Cardiac fibroblast (primary cell): Measurements from ENCODE around the gene RFNG.

ENCODE experiments used
- DNase-seq, 2 donors: peaks; one replicate each; pipeline versions ENCODE4 v3.0.0 to v3.0.0-alpha.2; 2010; ENCODE audit warnings: low read depth in 2 of 2
- H3K4me3 ChIP-seq, 2 donors: replicated peaks in 1 of 2; 1 replicate in 1 of 2; 2 replicates in 1 of 2; pipeline ENCODE4 v1.5.1; 2011; ENCODE audit warnings: low read depth in 2 of 2, low read length in 2 of 2, mild to moderate bottlenecking in 2 of 2, moderate library complexity in 1 of 2
- TF ChIP-seq, protein P1 (sequence below): IDR thresholded peaks from one replicate; pipeline ENCODE4 v1.5.1; 2011; ENCODE audit warnings: low read depth, mild to moderate bottlenecking, low read length, inconsistent platforms

RFNG gene

DNA sequence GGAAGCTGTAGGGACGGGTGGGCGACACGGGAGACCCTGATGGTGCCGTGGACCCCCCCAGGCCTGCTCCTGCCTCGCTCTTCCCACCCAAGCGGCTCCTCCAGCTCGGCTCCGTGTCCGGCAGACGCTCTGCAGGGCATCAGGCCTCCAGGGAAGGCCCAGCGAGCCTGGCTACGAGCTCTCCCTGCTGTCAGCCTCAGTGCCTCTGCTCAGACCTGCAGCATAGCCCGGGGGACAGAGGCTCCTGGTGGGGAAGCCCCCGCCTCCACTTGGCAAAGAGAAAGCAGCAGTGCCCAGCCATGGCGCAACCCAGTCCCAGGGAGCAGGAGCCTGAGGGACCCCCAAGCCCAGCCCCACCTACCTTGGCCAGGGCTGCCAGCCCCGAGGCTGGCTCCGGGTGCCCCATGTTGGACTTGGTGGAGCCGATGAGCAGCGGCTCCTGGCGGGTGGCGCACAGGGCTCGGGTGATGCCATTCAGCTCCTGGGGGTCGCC lies 40.5 kb upstream of the RFNG start:
- TF ChIP-seq, protein P1, sequence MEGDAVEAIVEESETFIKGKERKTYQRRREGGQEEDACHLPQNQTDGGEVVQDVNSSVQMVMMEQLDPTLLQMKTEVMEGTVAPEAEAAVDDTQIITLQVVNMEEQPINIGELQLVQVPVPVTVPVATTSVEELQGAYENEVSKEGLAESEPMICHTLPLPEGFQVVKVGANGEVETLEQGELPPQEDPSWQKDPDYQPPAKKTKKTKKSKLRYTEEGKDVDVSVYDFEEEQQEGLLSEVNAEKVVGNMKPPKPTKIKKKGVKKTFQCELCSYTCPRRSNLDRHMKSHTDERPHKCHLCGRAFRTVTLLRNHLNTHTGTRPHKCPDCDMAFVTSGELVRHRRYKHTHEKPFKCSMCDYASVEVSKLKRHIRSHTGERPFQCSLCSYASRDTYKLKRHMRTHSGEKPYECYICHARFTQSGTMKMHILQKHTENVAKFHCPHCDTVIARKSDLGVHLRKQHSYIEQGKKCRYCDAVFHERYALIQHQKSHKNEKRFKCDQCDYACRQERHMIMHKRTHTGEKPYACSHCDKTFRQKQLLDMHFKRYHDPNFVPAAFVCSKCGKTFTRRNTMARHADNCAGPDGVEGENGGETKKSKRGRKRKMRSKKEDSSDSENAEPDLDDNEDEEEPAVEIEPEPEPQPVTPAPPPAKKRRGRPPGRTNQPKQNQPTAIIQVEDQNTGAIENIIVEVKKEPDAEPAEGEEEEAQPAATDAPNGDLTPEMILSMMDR: no peak

GRCh38 chr17:82091264-82092066 lies 39.9 kb upstream of the RFNG start:
- DNase-seq: no peak
- no peak overlapping the region for H3K4me3 ChIP-seq
- TF ChIP-seq, protein P1: no peak

More for the DNA sequence above, 40.5 kb upstream of the RFNG start:
- no peak overlapping the region for H3K4me3 ChIP-seq
- no peak for DNase-seq

- TF ChIP-seq, protein P1: no peak
Observed at GRCh38 chr17:82090549-82091263, 39.1 kb upstream of the RFNG start.

GRCh38 chr17:82089723-82090548 lies 38.3 kb upstream of the RFNG start:
- no peak for DNase-seq
- no peak overlapping the region for H3K4me3 ChIP-seq
- TF ChIP-seq, protein P1: no peak

More at GRCh38 chr17:82090549-82091263, 39.1 kb upstream of the RFNG start:
- no peak for DNase-seq
- H3K4me3 ChIP-seq: no peak overlapping the region

- H3K4me3 ChIP-seq: no peak overlapping the region
- TF ChIP-seq, protein P1: no peak
- DNase-seq: no peak
Observed at GRCh38 chr17:82088838-82089722, 37.5 kb upstream of the RFNG start.
